ENCODE data around the gene TTYH1. TPM values are rescaled to one million over a fixed set of nuclear protein-coding genes. Genes with fewer than 3 reads are reported as not detected.

Gene TTYH1
- total RNA-seq, 1 donor from 2014 or later: not detected

- DNase-seq (ENCODE audit: low read depth): no peak
- H3K27me3 ChIP-seq (ENCODE audit: control insufficient read depth, insufficient read depth, low read length): no peaks in the 10 kb centered on the region
- TF ChIP-seq CTCF (IDR thresholded peaks at IDR 0.05; ENCODE audit: insufficient read depth, low read length, severe bottlenecking): no peak
- no peaks in the 10 kb centered on the region for H3K36me3 ChIP-seq (ENCODE audit: control insufficient read depth, insufficient read depth, low read length)
- peak overlapping the region; percentile 64 for H3K4me3 ChIP-seq (ENCODE audit: low read depth, low read length)
- FAIRE-seq: no peak
Observed at GRCh38 chr19:54470991-54471782, 55.9 kb downstream of the TTYH1 start.

- Histone ChIP-seq H3K4me3 (ENCODE audit: low read depth, low read length) (peak within 1 kb of the TSS; percentile 37), H3K36me3 (ENCODE audit: control insufficient read depth, insufficient read depth, low read length) (no peaks in the 10 kb centered on the region), H3K27me3 (ENCODE audit: control insufficient read depth, insufficient read depth, low read length) (no peaks in the 10 kb centered on the region)
- DNase-seq (ENCODE audit: low read depth) (peak; percentile 51), FAIRE-seq (no peak)
- TF ChIP-seq CTCF (IDR thresholded peaks at IDR 0.05; ENCODE audit: insufficient read depth, low read length, severe bottlenecking): no peak
Observed at GRCh38 chr19:54473071-54473891, 58.0 kb downstream of the TTYH1 start, which contains the start of gene CDC42EP5. Gene CDC42EP5, minus strand, starts transcription at chr19:54473296. Its CDS starts 7,749 bp downstream, at chr19:54465547.

GRCh38 chr19:54473892-54474372 is 58.7 kb downstream of the TTYH1 start:
- H3K4me3 ChIP-seq (ENCODE audit: low read depth, low read length): no peak overlapping the region
- no peak for TF ChIP-seq CTCF (IDR thresholded peaks at IDR 0.05; ENCODE audit: insufficient read depth, low read length, severe bottlenecking)
- H3K27me3 ChIP-seq (ENCODE audit: control insufficient read depth, insufficient read depth, low read length): no peaks in the 10 kb centered on the region
- no peak for FAIRE-seq
- H3K36me3 ChIP-seq (ENCODE audit: control insufficient read depth, insufficient read depth, low read length): no peaks in the 10 kb centered on the region
- no peak for DNase-seq (ENCODE audit: low read depth)

GRCh38 chr19:54475706-54476105 is 60.4 kb downstream of the TTYH1 start:
- H3K4me3 ChIP-seq (ENCODE audit: low read depth, low read length): no peak overlapping the region
- no peak for TF ChIP-seq CTCF (IDR thresholded peaks at IDR 0.05; ENCODE audit: insufficient read depth, low read length, severe bottlenecking)
- FAIRE-seq (no peak), DNase-seq (ENCODE audit: low read depth) (no peak)
- H3K27me3 ChIP-seq (ENCODE audit: control insufficient read depth, insufficient read depth, low read length): no peaks in the 10 kb centered on the region
- H3K36me3 ChIP-seq (ENCODE audit: control insufficient read depth, insufficient read depth, low read length): no peaks in the 10 kb centered on the region

- TF ChIP-seq CTCF (IDR thresholded peaks at IDR 0.05; ENCODE audit: insufficient read depth, low read length, severe bottlenecking): no peak
- H3K27me3 ChIP-seq (ENCODE audit: control insufficient read depth, insufficient read depth, low read length): no peaks in the 10 kb centered on the region
Observed at GRCh38 chr19:54477650-54478049, 62.4 kb downstream of the TTYH1 start.

More at GRCh38 chr19:54477650-54478049, 62.4 kb downstream of the TTYH1 start:
- FAIRE-seq: no peak
- Histone ChIP-seq H3K36me3 (ENCODE audit: control insufficient read depth, insufficient read depth, low read length) (no peaks in the 10 kb centered on the region), H3K4me3 (ENCODE audit: low read depth, low read length) (no peak overlapping the region)
- DNase-seq (ENCODE audit: low read depth): no peak
